Testis (tissue), 2 donors: Measurements from ENCODE around the gene MSH6.

Source experiments
- POLR2A ChIP-seq: fragments of 450-650 bp; IDR thresholded peaks from one replicate; pipeline ENCODE4 v1.6.1; 2017; ENCODE audit warnings: antibody characterized with exemption, mild to moderate bottlenecking, moderate library complexity
- TF ChIP-seq, protein P1 (sequence below), 3 experiments: fragments of 450-650 bp in 2 of 3; fragments of 200-600 bp in 1 of 3; sonication (generic) in 1 of 3; IDR thresholded peaks; one replicate each; pipeline ENCODE4 v1.5.1; 2016 to 2019; ENCODE audit warnings: antibody characterized with exemption in 3 of 3, mild to moderate bottlenecking in 2 of 3, moderate library complexity in 1 of 3

DNA sequence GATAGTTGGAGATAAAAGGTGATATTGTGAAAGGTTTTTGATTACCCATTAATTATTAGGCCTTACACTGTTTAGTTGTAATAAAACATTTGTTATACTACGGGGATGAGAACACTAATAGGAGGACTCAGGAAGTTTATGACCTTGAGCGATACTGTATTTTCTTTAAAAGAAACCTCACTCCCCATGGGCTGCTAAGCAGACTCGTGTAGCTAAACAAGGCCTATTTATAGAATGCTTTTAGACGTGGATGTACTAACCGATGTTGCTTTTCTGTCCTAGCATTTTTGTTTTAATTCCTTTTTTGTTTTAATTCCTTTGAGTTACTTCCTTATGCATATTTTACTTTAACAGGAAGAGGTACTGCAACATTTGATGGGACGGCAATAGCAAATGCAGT is 22.9 kb downstream of the MSH6 start:
- no peak for TF ChIP-seq POLR2A
- TF ChIP-seq, protein P1, sequence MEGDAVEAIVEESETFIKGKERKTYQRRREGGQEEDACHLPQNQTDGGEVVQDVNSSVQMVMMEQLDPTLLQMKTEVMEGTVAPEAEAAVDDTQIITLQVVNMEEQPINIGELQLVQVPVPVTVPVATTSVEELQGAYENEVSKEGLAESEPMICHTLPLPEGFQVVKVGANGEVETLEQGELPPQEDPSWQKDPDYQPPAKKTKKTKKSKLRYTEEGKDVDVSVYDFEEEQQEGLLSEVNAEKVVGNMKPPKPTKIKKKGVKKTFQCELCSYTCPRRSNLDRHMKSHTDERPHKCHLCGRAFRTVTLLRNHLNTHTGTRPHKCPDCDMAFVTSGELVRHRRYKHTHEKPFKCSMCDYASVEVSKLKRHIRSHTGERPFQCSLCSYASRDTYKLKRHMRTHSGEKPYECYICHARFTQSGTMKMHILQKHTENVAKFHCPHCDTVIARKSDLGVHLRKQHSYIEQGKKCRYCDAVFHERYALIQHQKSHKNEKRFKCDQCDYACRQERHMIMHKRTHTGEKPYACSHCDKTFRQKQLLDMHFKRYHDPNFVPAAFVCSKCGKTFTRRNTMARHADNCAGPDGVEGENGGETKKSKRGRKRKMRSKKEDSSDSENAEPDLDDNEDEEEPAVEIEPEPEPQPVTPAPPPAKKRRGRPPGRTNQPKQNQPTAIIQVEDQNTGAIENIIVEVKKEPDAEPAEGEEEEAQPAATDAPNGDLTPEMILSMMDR (IDR thresholded peaks at IDR 0.05) = no peak
